PC-9 (cell line): ENCODE results near the gene MCC. TPM values are rescaled to one million over a fixed set of nuclear protein-coding genes. Genes with fewer than 3 reads are reported as not detected.

Source experiments
- BruUV-seq: library from RNA; stranded (reverse); fragments of 400-500 nt; replicated peaks from 2 replicates; lab custom pipeline; 2021; lab: Mats Ljungman, UMichigan
- CTCF ChIA-PET: fragments of 300-600 bp; sonication (Branson Sonifier 250); formaldehyde crosslinking; loops from one replicate; lab custom pipeline; 2022; ENCODE audit warnings: antibody characterized with exemption; lab: Charles Lee
- POLR2A ChIA-PET: fragments of 300-600 bp; sonication (Branson Sonifier 250); formaldehyde crosslinking; loops from one replicate; lab custom pipeline; 2022; ENCODE audit warnings: antibody characterized with exemption; ENCODE audit not compliant: unreplicated experiment; lab: Charles Lee
- DNase-seq, 2 experiments: peaks; one replicate each; pipeline versions ENCODE4 v3.0.0 to v3.0.0-alpha.2; 2015 to 2022; ENCODE audit warnings: mixed read lengths in 1 of 2
- H2AFZ ChIP-seq: fragments of 200-600 bp; sonication (generic); 2 replicates; pipeline ENCODE4 v1.8.1; 2017; ENCODE audit warnings: antibody characterized with exemption
- H3F3A ChIP-seq: fragments of 200-600 bp; sonication (generic); 2 replicates; pipeline ENCODE4 v1.8.1; 2017; ENCODE audit warnings: antibody characterized with exemption, mild to moderate bottlenecking, low read depth; ENCODE audit not compliant: insufficient read depth
- H3K27ac ChIP-seq: fragments of 200-600 bp; sonication (generic); 2 replicates; pipeline ENCODE4 v1.6.1; 2016; ENCODE audit warnings: mixed run types
- H3K27me3 ChIP-seq: fragments of 200-600 bp; sonication (generic); 2 replicates; pipeline ENCODE4 v1.6.1; 2016; ENCODE audit warnings: low read depth, mixed run types; ENCODE audit not compliant: insufficient read depth
- H3K36me3 ChIP-seq: fragments of 200-600 bp; sonication (generic); 2 replicates; pipeline ENCODE4 v1.6.1; 2016; ENCODE audit warnings: low read depth, mixed run types
- H3K4me1 ChIP-seq: fragments of 200-600 bp; sonication (generic); replicated peaks from 2 replicates; pipeline ENCODE4 v1.6.1; 2016; ENCODE audit warnings: mixed run types; ENCODE audit not compliant: insufficient read depth
- H3K4me2 ChIP-seq: fragments of 200-600 bp; sonication (generic); 2 replicates; pipeline ENCODE4 v1.6.1; 2017; ENCODE audit warnings: mixed run types
- H3K4me3 ChIP-seq: fragments of 200-600 bp; sonication (generic); 2 replicates; pipeline ENCODE4 v1.6.1; 2016; ENCODE audit warnings: mixed run types
- H3K79me2 ChIP-seq: fragments of 200-600 bp; sonication (generic); 2 replicates; pipeline ENCODE4 v1.6.1; 2017; ENCODE audit warnings: low read depth, mixed run types
- H3K9me2 ChIP-seq: fragments of 200-600 bp; sonication (generic); 2 replicates; pipeline ENCODE4 v1.8.1; 2017; ENCODE audit warnings: mild to moderate bottlenecking; ENCODE audit not compliant: insufficient read depth
- H3K9me3 ChIP-seq: fragments of 200-600 bp; sonication (generic); 2 replicates; pipeline ENCODE4 v1.8.1; 2016; ENCODE audit warnings: low read depth; ENCODE audit not compliant: insufficient read depth
- H4K20me1 ChIP-seq: fragments of 200-600 bp; sonication (generic); 2 replicates; pipeline ENCODE4 v1.8.1; 2017; ENCODE audit not compliant: insufficient read depth
- CTCF ChIP-seq: fragments of 200-600 bp; sonication (generic); conservative IDR thresholded peaks from 2 replicates; pipeline ENCODE4 v1.6.1; 2017; ENCODE audit warnings: mixed run types, antibody characterized with exemption, mild to moderate bottlenecking, moderate library complexity
- EZH2 ChIP-seq: fragments of 200-600 bp; sonication (generic); IDR thresholded peaks from 2 replicates; pipeline ENCODE4 v1.8.0; 2017; ENCODE audit warnings: antibody characterized with exemption, low read depth
- intact Hi-C: fragments of 100-400 bp; cut with micrococcal nuclease; formaldehyde crosslinking; loops from one replicate; pipeline ENCODE4 v1.10.0; 2022; ENCODE audit not compliant: unreplicated experiment
- total RNA-seq: library from RNA; stranded (reverse); gene quantifications from 2 replicates; pipeline ENCODE4 v1.2.3, GENCODE V29; 2021

The MCC gene
- total RNA-seq, 1 experiment from 2014 or later, result 2.5 TPM

GRCh38 chr5:113250341-113250953, 237.8 kb downstream of the MCC start:
- H3K4me2 ChIP-seq, result no peak overlapping the region

GRCh38 chr5:113249206-113249605, 239.0 kb downstream of the MCC start:
- Histone ChIP-seq H3K9me2 (no peaks in the 10 kb centered on the region), H3K27ac (no peak overlapping the region), H3K9me3 (no peaks in the 10 kb centered on the region), H3K79me2 (no peaks in the 10 kb centered on the region), H3F3A (no peaks in the 10 kb centered on the region), H3K4me2 (no peak overlapping the region), H3K36me3 (no peaks in the 10 kb centered on the region), H3K4me1 (no peaks in the 10 kb centered on the region), H3K27me3 (no peaks in the 10 kb centered on the region), H3K4me3 (no peak overlapping the region), H4K20me1 (no peaks in the 10 kb centered on the region), H2AFZ (no peak overlapping the region)
- intact Hi-C loops, result no loop called here
- ChIA-PET POLR2A (no interaction called here), CTCF (no interaction called here)
- TF ChIP-seq CTCF, result no peak
- TF ChIP-seq EZH2, result no peak
- no TSS peak for BruUV-seq
- no peak for DNase-seq

More at GRCh38 chr5:113250341-113250953, 237.8 kb downstream of the MCC start:
- Histone ChIP-seq H3K27ac (no peak overlapping the region), H3K4me1 (no peaks in the 10 kb centered on the region), H4K20me1 (no peaks in the 10 kb centered on the region), H3F3A (no peaks in the 10 kb centered on the region), H3K4me3 (no peak overlapping the region), H3K79me2 (no peaks in the 10 kb centered on the region), H3K36me3 (no peaks in the 10 kb centered on the region), H3K27me3 (no peaks in the 10 kb centered on the region), H2AFZ (no peak overlapping the region), H3K9me2 (no peaks in the 10 kb centered on the region), H3K9me3 (no peaks in the 10 kb centered on the region)
- DNase-seq, result no peak
- CTCF ChIA-PET, result no interaction called here
- BruUV-seq, result no TSS peak
- TF ChIP-seq EZH2, result no peak
- POLR2A ChIA-PET, result no interaction called here
- intact Hi-C loops, result no loop called here

- no peak overlapping the region for H2AFZ ChIP-seq
- no peak overlapping the region for H3K27ac ChIP-seq
- H3K4me2 ChIP-seq, result no peak overlapping the region
- intact Hi-C loops, result no loop called here
- ChIA-PET CTCF (no interaction called here), POLR2A (no interaction called here)
- no peak for DNase-seq
- no peak overlapping the region for H3K4me3 ChIP-seq
- BruUV-seq, result no TSS peak
- no peaks in the 10 kb centered on the region for H3K9me2 ChIP-seq
- H3K9me3 ChIP-seq, result no peaks in the 10 kb centered on the region
- no peaks in the 10 kb centered on the region for H3F3A ChIP-seq
- no peak for TF ChIP-seq CTCF
- TF ChIP-seq EZH2, result no peak
- no peaks in the 10 kb centered on the region for H3K36me3 ChIP-seq
- no peaks in the 10 kb centered on the region for H3K27me3 ChIP-seq
- no peaks in the 10 kb centered on the region for H3K79me2 ChIP-seq
- H4K20me1 ChIP-seq, result no peaks in the 10 kb centered on the region
- no peaks in the 10 kb centered on the region for H3K4me1 ChIP-seq
Measured at GRCh38 chr5:113246361-113246870, 241.8 kb downstream of the MCC start.
